Inflammatory macrophage treated with lipopolysaccharide for 1 hour (primary cell): ENCODE data around the gene ULBP1.
A peak's percentile ranks its signal among the peaks of the same experiment; 100 is the strongest.
"Not testable (repeated sequence)": the region's sequence is repeated elsewhere in the genome, so short reads cannot be mapped to it uniquely, and the experiment has no call there.

Experiments used
- DNase-seq, 2 donors: peaks; one replicate each; pipeline ENCODE4 v3.0.0-alpha.2; 2020 to 2022

ULBP1 gene

GRCh38 chr6:149933461-149933860, 30.3 kb upstream of the ULBP1 start:
- no peak for DNase-seq

GRCh38 chr6:149934249-149935156, 29.2 kb upstream of the ULBP1 start:
- peak; percentile 57 to 97 for DNase-seq

- DNase-seq, result no peak
These were observed 28.5 kb upstream of the ULBP1 start for GRCh38 chr6:149935246-149935645.

- DNase-seq, result no peak
These were observed 28.1 kb upstream of the ULBP1 start for GRCh38 chr6:149935668-149936067.

DNA sequence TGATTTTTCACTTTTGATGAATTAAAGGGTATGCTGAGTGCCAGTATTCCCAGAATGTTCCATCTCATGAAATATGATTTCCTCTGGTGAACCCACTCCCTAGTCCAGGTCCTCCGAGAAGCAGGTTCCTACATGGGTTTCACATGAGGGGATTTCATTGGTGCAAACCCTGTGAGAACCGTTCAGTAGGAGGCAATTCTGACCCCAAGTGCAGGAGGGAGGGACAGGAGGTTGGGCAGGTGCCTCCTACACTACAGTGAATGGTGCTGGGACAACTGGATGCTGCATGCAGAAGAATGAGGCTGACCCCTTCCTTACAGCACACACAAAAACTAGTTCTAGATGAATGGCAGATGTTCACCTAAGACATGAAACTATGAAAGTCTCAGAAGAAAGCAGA, 27.0 kb upstream of the ULBP1 start:
- DNase-seq, result no peak

- DNase-seq, result not testable (repeated sequence)
These were observed 25.7 kb upstream of the ULBP1 start for GRCh38 chr6:149938013-149938570.

GRCh38 chr6:149938571-149939355, 25.0 kb upstream of the ULBP1 start:
- no peak for DNase-seq

- no peak for DNase-seq
These were observed 24.4 kb upstream of the ULBP1 start for GRCh38 chr6:149939356-149939648.

GRCh38 chr6:149939909-149940671, 23.7 kb upstream of the ULBP1 start:
- no peak for DNase-seq

DNA sequence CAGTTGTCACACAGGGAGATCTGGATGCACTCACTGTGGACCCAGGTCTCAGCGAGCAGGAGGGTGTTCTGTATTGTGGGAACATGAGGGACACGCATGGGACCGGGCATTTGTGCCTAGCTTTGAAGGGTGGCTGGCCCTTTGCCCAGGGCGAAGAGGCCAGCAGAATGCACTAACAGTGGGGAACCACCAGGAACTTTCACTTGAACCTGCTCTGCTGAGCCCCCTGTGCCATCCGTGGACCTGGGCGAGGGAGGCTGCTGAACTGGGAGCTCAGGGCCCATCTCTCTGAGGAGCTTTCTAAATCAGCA, 23.1 kb upstream of the ULBP1 start:
- DNase-seq, result no peak

GRCh38 chr6:149941583-149942460, 21.9 kb upstream of the ULBP1 start, which contains the start of gene ULBP2:
ULBP2 (plus strand) TSS chr6:149942014; CDS start chr6:149942073, 59 bp downstream.
- DNase-seq, result peak; percentile 81 to 92

GRCh38 chr6:149942461-149942829, 21.3 kb upstream of the ULBP1 start:
- no peak for DNase-seq

- DNase-seq, result not testable (repeated sequence)
These were observed 20.4 kb upstream of the ULBP1 start for GRCh38 chr6:149943321-149943720.

GRCh38 chr6:149945276-149945675, 18.5 kb upstream of the ULBP1 start:
- DNase-seq, result not testable (repeated sequence)

DNA sequence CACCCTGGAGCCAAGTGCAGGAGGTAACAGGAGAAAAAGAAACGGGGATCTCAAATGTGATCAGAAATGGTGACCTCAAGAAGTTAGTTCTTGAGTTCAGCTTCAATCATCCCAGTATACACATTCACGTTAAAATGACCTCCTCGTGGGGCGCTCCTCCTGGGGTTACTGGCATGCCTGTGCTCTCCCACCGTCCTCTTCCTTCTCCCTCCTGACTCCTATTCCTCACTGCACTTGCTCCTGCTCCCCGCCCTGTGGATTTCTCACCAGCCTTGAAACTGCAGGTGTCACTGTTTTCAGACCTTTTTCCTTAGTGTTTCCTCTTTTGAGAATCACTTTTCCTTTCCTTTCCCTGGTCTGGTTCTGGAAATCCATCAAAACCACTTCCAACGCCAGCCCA, 17.1 kb upstream of the ULBP1 start:
- DNase-seq, result not testable (repeated sequence)

DNA sequence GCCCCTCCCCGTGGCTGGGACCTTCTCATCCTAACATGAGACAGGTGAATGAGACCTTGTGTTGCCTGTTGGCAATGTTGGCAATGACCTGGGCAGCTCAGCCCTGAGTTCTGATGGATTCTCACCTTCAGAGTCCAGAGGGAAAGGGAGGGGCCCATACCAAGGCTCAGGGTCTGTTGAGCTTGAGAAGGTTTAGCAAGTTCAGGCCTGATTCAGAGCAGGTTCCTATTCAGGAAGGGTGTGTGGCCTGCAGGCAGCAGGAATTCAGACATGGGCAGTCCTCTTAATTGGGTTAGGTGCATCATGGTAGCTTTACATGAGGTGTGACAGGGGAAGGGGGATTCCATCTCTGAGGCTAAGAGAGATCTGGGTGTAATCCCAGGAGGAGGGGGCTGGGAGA, 16.2 kb upstream of the ULBP1 start:
- DNase-seq, result not testable (repeated sequence)

DNA sequence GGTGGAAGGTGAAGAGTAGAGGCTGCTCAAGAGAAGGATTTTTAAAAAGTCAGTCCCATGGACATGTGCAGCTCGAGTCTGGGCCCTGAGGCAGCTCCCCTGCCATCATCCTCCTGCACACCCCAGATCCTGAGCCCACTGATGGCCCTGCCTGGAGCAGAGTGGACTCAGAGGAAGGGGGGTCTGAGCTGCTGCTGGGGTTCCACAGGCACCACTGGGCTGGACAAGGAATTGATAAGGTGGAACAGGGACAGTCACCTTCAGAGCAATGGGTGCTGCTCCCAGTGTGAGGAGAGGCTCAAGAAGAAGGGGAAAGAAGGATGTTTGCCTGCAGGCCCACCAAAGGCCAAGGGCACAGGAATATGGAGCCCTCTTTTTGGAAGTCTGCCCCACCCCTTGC, 15.7 kb upstream of the ULBP1 start:
- no peak for DNase-seq

GRCh38 chr6:149948616-149949015, 15.1 kb upstream of the ULBP1 start:
- no peak for DNase-seq

DNA sequence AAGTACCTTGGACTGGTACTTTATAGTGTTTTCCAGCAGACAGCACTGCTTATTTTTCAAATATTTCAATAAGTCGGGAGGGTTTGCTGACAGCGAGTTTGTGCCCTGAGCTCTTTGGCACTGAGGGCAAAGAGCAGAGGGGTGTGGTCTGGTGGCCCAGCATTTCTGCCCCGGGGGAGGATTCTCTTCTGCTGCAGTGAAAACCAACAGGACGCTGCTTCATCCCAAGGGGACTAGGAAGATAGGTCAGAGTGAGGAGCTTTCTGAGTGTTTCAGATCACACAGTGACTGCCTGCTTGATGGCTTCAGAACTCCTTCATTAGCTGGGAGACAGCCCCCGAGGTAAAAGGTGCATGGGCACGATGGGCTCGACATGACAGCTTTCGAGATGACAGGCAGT, 13.3 kb upstream of the ULBP1 start:
- DNase-seq, result no peak

DNA sequence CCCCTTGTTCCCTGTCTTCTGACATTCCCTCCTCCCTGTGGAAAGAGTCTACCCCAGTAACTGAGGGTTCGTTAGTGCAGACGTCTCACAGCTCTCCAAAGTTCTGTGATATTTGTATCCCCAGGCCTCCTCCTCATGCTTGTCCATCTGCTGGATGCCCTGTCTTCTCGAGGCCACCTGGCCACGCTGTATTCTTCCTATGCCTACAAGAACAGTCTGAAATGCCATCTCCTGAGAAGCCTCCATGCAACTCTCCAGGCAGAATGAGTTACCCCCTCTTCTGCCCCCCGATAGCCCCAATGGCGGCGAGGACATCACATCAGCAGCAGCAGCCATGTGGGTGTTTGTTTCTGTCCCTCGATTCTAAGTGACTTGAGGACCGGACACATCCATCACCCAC, 12.6 kb upstream of the ULBP1 start:
- DNase-seq, result no peak

DNA sequence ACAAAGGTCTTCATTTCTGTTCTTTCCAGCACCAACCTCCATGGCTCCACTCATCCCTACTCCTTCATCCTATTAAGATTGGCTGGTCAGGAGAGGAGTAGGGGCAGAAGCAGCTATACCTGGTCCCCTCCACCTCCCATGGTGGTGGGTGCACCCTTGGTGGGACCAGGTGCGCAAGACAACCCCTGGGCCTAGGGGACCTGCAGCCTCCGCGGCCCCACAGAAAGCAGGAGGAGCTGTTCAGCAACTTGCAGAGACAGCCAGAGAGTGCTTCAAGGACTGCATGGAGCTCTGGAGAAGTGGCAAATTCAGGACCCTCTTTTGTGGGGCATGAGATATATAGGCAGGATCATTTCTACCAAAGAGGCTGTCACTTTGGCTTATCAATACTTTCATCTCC, 12.1 kb upstream of the ULBP1 start:
- no peak for DNase-seq

- DNase-seq, result not testable (repeated sequence)
These were observed 10.4 kb upstream of the ULBP1 start for GRCh38 chr6:149953390-149953789.
